RWPE1 (cell line): ENCODE data around the gene ZNF705A.
"Not testable (repeated sequence)": the region's sequence is repeated elsewhere in the genome, so short reads cannot be mapped to it uniquely, and the experiment has no call there.

Experiments used
- CTCF ChIA-PET: fragments of 350-600 bp; sonication (Branson Sonifier 250); formaldehyde crosslinking; extraction: SDS; loops from one replicate; lab custom pipeline; 2021; lab: Yijun Ruan, JAX
- POLR2A ChIA-PET: fragments of 400-600 bp; formaldehyde crosslinking; extraction: SDS; loops from one replicate; lab custom pipeline; 2020; ENCODE audit warnings: antibody characterized with exemption; ENCODE audit not compliant: low non-redundant PET; lab: Yijun Ruan, JAX
- DNase-seq: peaks from one replicate; pipeline ENCODE4 v3.0.0; 2012; ENCODE audit warnings: low spot score
- H3K27ac ChIP-seq: fragments of 450-650 bp; 2 replicates; pipeline ENCODE4 v1.5.1; 2017
- CTCF ChIP-seq: fragments of 450-650 bp; conservative IDR thresholded peaks from 2 replicates; pipeline ENCODE4 v1.5.1; 2017; ENCODE audit warnings: low read depth, mild to moderate bottlenecking

Gene ZNF705A

GRCh38 chr12:8179989-8180585 lies 23.3 kb downstream of the ZNF705A start:
- H3K27ac ChIP-seq, CTCF ChIA-PET: not testable (repeated sequence)

GRCh38 chr12:8181271-8181670 lies 24.5 kb downstream of the ZNF705A start:
- POLR2A ChIA-PET, DNase-seq, CTCF ChIA-PET, H3K27ac ChIP-seq: not testable (repeated sequence)

More at GRCh38 chr12:8179989-8180585, 23.3 kb downstream of the ZNF705A start:
- peak; percentile 64 for TF ChIP-seq CTCF
- POLR2A ChIA-PET, result not testable (repeated sequence)
- peak; percentile 62 for DNase-seq

GRCh38 chr12:8182923-8183322 lies 26.1 kb downstream of the ZNF705A start:
- CTCF ChIA-PET, DNase-seq, POLR2A ChIA-PET, H3K27ac ChIP-seq: not testable (repeated sequence)

GRCh38 chr12:8183346-8183745 lies 26.5 kb downstream of the ZNF705A start:
- H3K27ac ChIP-seq, POLR2A ChIA-PET, DNase-seq, CTCF ChIA-PET: not testable (repeated sequence)

GRCh38 chr12:8184206-8184605 lies 27.4 kb downstream of the ZNF705A start:
- POLR2A ChIA-PET, DNase-seq, H3K27ac ChIP-seq, CTCF ChIA-PET: not testable (repeated sequence)

- H3K27ac ChIP-seq, CTCF ChIA-PET, POLR2A ChIA-PET, DNase-seq: not testable (repeated sequence)
Measured at GRCh38 chr12:8188088-8188487, 31.3 kb downstream of the ZNF705A start.

- CTCF ChIA-PET, DNase-seq, POLR2A ChIA-PET: not testable (repeated sequence)
Measured at GRCh38 chr12:8197685-8198308, 41.0 kb downstream of the ZNF705A start.

GRCh38 chr12:8218711-8219382 lies 62.0 kb downstream of the ZNF705A start:
- H3K27ac ChIP-seq, POLR2A ChIA-PET, CTCF ChIA-PET, DNase-seq: not testable (repeated sequence)

More at GRCh38 chr12:8197685-8198308, 41.0 kb downstream of the ZNF705A start:
- not testable (repeated sequence) for H3K27ac ChIP-seq

GRCh38 chr12:8221375-8221774 lies 64.6 kb downstream of the ZNF705A start:
- DNase-seq, H3K27ac ChIP-seq, POLR2A ChIA-PET, CTCF ChIA-PET: not testable (repeated sequence)

GRCh38 chr12:8221844-8222243 lies 65.0 kb downstream of the ZNF705A start:
- H3K27ac ChIP-seq, POLR2A ChIA-PET, DNase-seq, CTCF ChIA-PET: not testable (repeated sequence)

GRCh38 chr12:8222303-8222702 lies 65.5 kb downstream of the ZNF705A start:
- H3K27ac ChIP-seq, DNase-seq, POLR2A ChIA-PET: not testable (repeated sequence)
- CTCF ChIA-PET, result interaction anchor here (0.7 kb wide), 1 partner anchor 9 kb away, joined by 3 read pairs; no protein-coding TSS in a partner anchor

- POLR2A ChIA-PET, DNase-seq, CTCF ChIA-PET, H3K27ac ChIP-seq: not testable (repeated sequence)
Measured at GRCh38 chr12:8223646-8224045, 66.8 kb downstream of the ZNF705A start.

- DNase-seq, H3K27ac ChIP-seq, CTCF ChIA-PET, POLR2A ChIA-PET: not testable (repeated sequence)
Measured at GRCh38 chr12:8224782-8225181, 68.0 kb downstream of the ZNF705A start.
